NCI-H1048 (cell line): Measurements from ENCODE around the gene VILL.
"Not testable (repeated sequence)": the region's sequence is repeated elsewhere in the genome, so short reads cannot be mapped to it uniquely, and the experiment has no call there.

ENCODE experiments used
- DNase-seq: peaks from one replicate; lab custom pipeline; 2025; lab: John Stamatoyannopoulos, UW

The VILL gene

GRCh38 chr3:37963635-37964034 is 27.0 kb upstream of the VILL start:
- no peak for DNase-seq

GRCh38 chr3:37964146-37964545 is 26.4 kb upstream of the VILL start:
- DNase-seq: no peak

- no peak for DNase-seq
Measured at GRCh38 chr3:37964716-37965115, 25.9 kb upstream of the VILL start.

GRCh38 chr3:37967260-37967881 is 23.2 kb upstream of the VILL start:
- peak; percentile 18 for DNase-seq

GRCh38 chr3:37968199-37968598 is 22.4 kb upstream of the VILL start:
- DNase-seq: no peak

GRCh38 chr3:37968813-37969595 is 21.6 kb upstream of the VILL start:
- no peak for DNase-seq

- DNase-seq: no peak
Measured at GRCh38 chr3:37969596-37970100, 20.9 kb upstream of the VILL start.

- no peak for DNase-seq
Measured at GRCh38 chr3:37970802-37971201, 19.8 kb upstream of the VILL start.

GRCh38 chr3:37971467-37971866 is 19.1 kb upstream of the VILL start:
- no peak for DNase-seq

- DNase-seq: not testable (repeated sequence)
Measured at GRCh38 chr3:37972056-37972455, 18.5 kb upstream of the VILL start.

GRCh38 chr3:37973246-37974054 is 17.1 kb upstream of the VILL start:
- DNase-seq: no peak

GRCh38 chr3:37974121-37975083 is 16.2 kb upstream of the VILL start:
- DNase-seq: no peak

GRCh38 chr3:37979541-37980461 is 10.8 kb upstream of the VILL start:
- no peak for DNase-seq

GRCh38 chr3:37980462-37981347 is 9.9 kb upstream of the VILL start:
- DNase-seq: no peak

- DNase-seq: no peak
Measured at GRCh38 chr3:37981348-37981664, 9.3 kb upstream of the VILL start.

- DNase-seq: no peak
Measured at GRCh38 chr3:37982331-37982730, 8.3 kb upstream of the VILL start.

GRCh38 chr3:37984051-37984450 is 6.5 kb upstream of the VILL start:
- no peak for DNase-seq

GRCh38 chr3:37984596-37984995 is 6.0 kb upstream of the VILL start:
- no peak for DNase-seq

- DNase-seq: no peak
Measured at GRCh38 chr3:37985637-37986320, 4.8 kb upstream of the VILL start.
